ENCODE data around the gene TMA16. TPM values are rescaled to one million over a fixed set of nuclear protein-coding genes. Genes with fewer than 3 reads are reported as not detected.

The TMA16 gene
- total RNA-seq, 1 donor from 2014 or later, result 20.9 TPM

DNA sequence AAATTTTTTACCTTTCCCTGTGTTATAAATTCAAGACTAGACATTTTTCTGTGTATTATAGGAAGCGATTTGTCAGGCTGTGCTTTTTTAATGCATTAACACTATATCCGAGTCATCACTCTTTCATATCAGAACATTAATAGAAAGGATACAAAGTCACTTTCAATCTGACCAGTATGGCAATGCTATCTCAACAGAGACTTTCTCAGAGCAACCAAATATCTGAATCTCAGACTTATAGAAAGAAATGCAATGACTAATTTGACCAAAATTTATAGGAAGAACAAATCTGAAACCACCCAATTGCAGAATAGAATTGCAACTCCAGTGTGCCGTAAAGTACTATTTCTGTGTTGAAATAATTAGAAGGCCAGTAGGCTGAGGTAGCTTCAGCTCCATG is 20.5 kb upstream of the TMA16 start:
- no peaks in the 10 kb centered on the region for H3K4me1 ChIP-seq (ENCODE audit: control insufficient read depth in 3 of 3, insufficient read depth in 3 of 3, low read length in 3 of 3)
- H3K36me3 ChIP-seq (ENCODE audit: control insufficient read depth in 3 of 3, insufficient read depth in 3 of 3, low read length in 3 of 3), result no peaks in the 10 kb centered on the region

DNA sequence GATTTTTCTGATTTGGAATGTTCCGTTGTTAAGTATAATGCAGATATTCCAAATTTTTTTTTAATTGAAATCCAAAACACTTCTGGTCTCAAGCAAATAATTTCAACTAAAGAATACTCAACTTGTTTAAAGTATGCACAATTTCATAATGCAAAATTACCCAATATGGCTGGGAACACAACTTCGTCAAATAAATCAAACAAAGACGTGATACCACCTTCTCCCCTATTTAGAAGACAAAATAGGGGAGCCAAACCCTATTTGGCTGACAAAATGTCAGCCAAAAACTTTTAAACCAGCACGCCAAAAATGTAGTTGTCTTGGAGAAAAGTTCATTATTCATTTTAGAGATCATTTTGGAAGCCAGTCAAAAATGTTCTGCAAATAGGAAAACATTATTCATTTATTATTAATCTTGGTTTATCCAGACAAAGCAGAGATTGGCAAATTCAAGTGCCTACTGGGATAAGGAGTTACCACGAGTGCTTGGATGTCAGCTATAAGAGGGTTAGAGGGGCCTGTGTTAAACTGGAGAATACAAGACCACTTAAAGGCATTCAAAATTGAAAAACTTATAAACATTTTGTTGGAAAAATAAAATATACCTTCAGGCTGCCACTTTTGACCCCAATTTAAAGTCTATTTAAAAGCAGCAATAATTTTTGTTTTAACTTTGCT is 17.6 kb upstream of the TMA16 start:
- Histone ChIP-seq H3K9me3 (ENCODE audit: control insufficient read depth in 3 of 3, low read length in 3 of 3) (no peaks in the 10 kb centered on the region), H3K36me3 (ENCODE audit: control insufficient read depth in 3 of 3, insufficient read depth in 3 of 3, low read length in 3 of 3) (no peaks in the 10 kb centered on the region), H3K27me3 (ENCODE audit: control insufficient read depth in 3 of 3, insufficient read depth in 3 of 3, low read length in 3 of 3) (no peaks in the 10 kb centered on the region), H3K9ac (ENCODE audit: low read depth in 1 of 3, low read length in 3 of 3) (no peak overlapping the region), H3K4me1 (ENCODE audit: control insufficient read depth in 3 of 3, insufficient read depth in 3 of 3, low read length in 3 of 3) (no peaks in the 10 kb centered on the region), H3K4me3 (ENCODE audit: low read length in 3 of 3) (no peak overlapping the region), H3K27ac (ENCODE audit: low read depth, low read length) (no peak overlapping the region)

More for the DNA sequence above, 20.5 kb upstream of the TMA16 start:
- H3K27ac ChIP-seq (ENCODE audit: low read depth, low read length), result no peak overlapping the region
- H3K4me3 ChIP-seq (ENCODE audit: low read length in 3 of 3), result no peak overlapping the region
- H3K9ac ChIP-seq (ENCODE audit: low read depth in 1 of 3, low read length in 3 of 3), result no peak overlapping the region
- no peaks in the 10 kb centered on the region for H3K9me3 ChIP-seq (ENCODE audit: control insufficient read depth in 3 of 3, low read length in 3 of 3)
- no peaks in the 10 kb centered on the region for H3K27me3 ChIP-seq (ENCODE audit: control insufficient read depth in 3 of 3, insufficient read depth in 3 of 3, low read length in 3 of 3)

GRCh38 chr4:163482190-163482589 is 12.3 kb upstream of the TMA16 start:
- H3K4me1 ChIP-seq (ENCODE audit: control insufficient read depth in 3 of 3, insufficient read depth in 3 of 3, low read length in 3 of 3), result no peaks in the 10 kb centered on the region
- no peaks in the 10 kb centered on the region for H3K27me3 ChIP-seq (ENCODE audit: control insufficient read depth in 3 of 3, insufficient read depth in 3 of 3, low read length in 3 of 3)
- no peaks in the 10 kb centered on the region for H3K9me3 ChIP-seq (ENCODE audit: control insufficient read depth in 3 of 3, low read length in 3 of 3)
- no peak overlapping the region for H3K4me3 ChIP-seq (ENCODE audit: low read length in 3 of 3)
- H3K9ac ChIP-seq (ENCODE audit: low read depth in 1 of 3, low read length in 3 of 3), result no peak overlapping the region
- H3K36me3 ChIP-seq (ENCODE audit: control insufficient read depth in 3 of 3, insufficient read depth in 3 of 3, low read length in 3 of 3), result no peaks in the 10 kb centered on the region
- H3K27ac ChIP-seq (ENCODE audit: low read depth, low read length), result no peak overlapping the region

- Histone ChIP-seq H3K9me3 (ENCODE audit: control insufficient read depth in 3 of 3, low read length in 3 of 3) (no peaks in the 10 kb centered on the region), H3K27me3 (ENCODE audit: control insufficient read depth in 3 of 3, insufficient read depth in 3 of 3, low read length in 3 of 3) (no peaks in the 10 kb centered on the region), H3K9ac (ENCODE audit: low read depth in 1 of 3, low read length in 3 of 3) (no peak overlapping the region), H3K4me3 (ENCODE audit: low read length in 3 of 3) (no peak overlapping the region), H3K36me3 (ENCODE audit: control insufficient read depth in 3 of 3, insufficient read depth in 3 of 3, low read length in 3 of 3) (no peaks in the 10 kb centered on the region), H3K4me1 (ENCODE audit: control insufficient read depth in 3 of 3, insufficient read depth in 3 of 3, low read length in 3 of 3) (no peaks in the 10 kb centered on the region), H3K27ac (ENCODE audit: low read depth, low read length) (no peak overlapping the region)
These were observed 9.6 kb upstream of the TMA16 start for GRCh38 chr4:163484906-163485305.

GRCh38 chr4:163485589-163485988 is 8.9 kb upstream of the TMA16 start:
- H3K4me3 ChIP-seq (ENCODE audit: low read length in 3 of 3), result no peak overlapping the region
- H3K27me3 ChIP-seq (ENCODE audit: control insufficient read depth in 3 of 3, insufficient read depth in 3 of 3, low read length in 3 of 3), result no peaks in the 10 kb centered on the region
- H3K27ac ChIP-seq (ENCODE audit: low read depth, low read length), result no peak overlapping the region
- no peaks in the 10 kb centered on the region for H3K36me3 ChIP-seq (ENCODE audit: control insufficient read depth in 3 of 3, insufficient read depth in 3 of 3, low read length in 3 of 3)
- H3K9ac ChIP-seq (ENCODE audit: low read depth in 1 of 3, low read length in 3 of 3), result no peak overlapping the region
- no peaks in the 10 kb centered on the region for H3K4me1 ChIP-seq (ENCODE audit: control insufficient read depth in 3 of 3, insufficient read depth in 3 of 3, low read length in 3 of 3)
- H3K9me3 ChIP-seq (ENCODE audit: control insufficient read depth in 3 of 3, low read length in 3 of 3), result no peaks in the 10 kb centered on the region

GRCh38 chr4:163486321-163486720 is 8.2 kb upstream of the TMA16 start:
- no peaks in the 10 kb centered on the region for H3K27me3 ChIP-seq (ENCODE audit: control insufficient read depth in 3 of 3, insufficient read depth in 3 of 3, low read length in 3 of 3)
- H3K9me3 ChIP-seq (ENCODE audit: control insufficient read depth in 3 of 3, low read length in 3 of 3), result no peaks in the 10 kb centered on the region
- H3K36me3 ChIP-seq (ENCODE audit: control insufficient read depth in 3 of 3, insufficient read depth in 3 of 3, low read length in 3 of 3), result no peaks in the 10 kb centered on the region
- H3K27ac ChIP-seq (ENCODE audit: low read depth, low read length), result no peak overlapping the region
- H3K4me1 ChIP-seq (ENCODE audit: control insufficient read depth in 3 of 3, insufficient read depth in 3 of 3, low read length in 3 of 3), result no peaks in the 10 kb centered on the region
- no peak overlapping the region for H3K9ac ChIP-seq (ENCODE audit: low read depth in 1 of 3, low read length in 3 of 3)
- H3K4me3 ChIP-seq (ENCODE audit: low read length in 3 of 3), result no peak overlapping the region

GRCh38 chr4:163489929-163490328 is 4.6 kb upstream of the TMA16 start:
- no peak overlapping the region for H3K9ac ChIP-seq (ENCODE audit: low read depth in 1 of 3, low read length in 3 of 3)
- no peaks in the 10 kb centered on the region for H3K9me3 ChIP-seq (ENCODE audit: control insufficient read depth in 3 of 3, low read length in 3 of 3)
- H3K36me3 ChIP-seq (ENCODE audit: control insufficient read depth in 3 of 3, insufficient read depth in 3 of 3, low read length in 3 of 3), result no peaks in the 10 kb centered on the region
- H3K27me3 ChIP-seq (ENCODE audit: control insufficient read depth in 3 of 3, insufficient read depth in 3 of 3, low read length in 3 of 3), result no peaks in the 10 kb centered on the region
- no peak overlapping the region for H3K27ac ChIP-seq (ENCODE audit: low read depth, low read length)
- H3K4me3 ChIP-seq (ENCODE audit: low read length in 3 of 3), result no peak overlapping the region
- peaks cover 0 to 2% (median 0%) of the 10 kb centered on the region in 3 donors for H3K4me1 ChIP-seq (ENCODE audit: control insufficient read depth in 3 of 3, insufficient read depth in 3 of 3, low read length in 3 of 3)

DNA sequence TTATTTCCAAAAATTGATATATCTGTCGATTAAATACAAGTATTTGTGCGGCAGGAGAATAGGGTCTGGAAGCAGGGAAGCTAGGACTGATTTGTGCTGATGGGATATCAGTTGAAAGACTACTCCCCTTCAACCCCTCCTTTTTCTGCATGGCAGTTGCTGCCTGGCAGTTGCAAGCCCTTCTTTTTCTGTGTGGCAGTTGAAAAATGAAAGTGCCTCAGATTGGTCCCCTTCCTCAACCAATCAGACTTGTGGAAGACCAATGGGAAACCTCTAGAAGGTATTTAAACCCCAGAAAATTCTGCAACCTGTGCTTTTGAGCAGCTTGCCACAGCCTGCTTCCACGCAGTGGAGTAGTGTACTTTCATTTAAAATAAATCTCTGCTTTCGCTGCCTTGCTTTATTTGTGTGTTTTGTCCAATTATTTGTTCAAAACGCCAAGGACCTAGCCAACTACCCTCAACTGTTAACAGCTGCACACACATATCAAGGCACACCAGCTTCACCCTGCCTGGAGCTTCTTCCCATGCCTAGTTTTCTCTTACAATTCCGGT is 1.5 kb upstream of the TMA16 start:
- H3K27ac ChIP-seq (ENCODE audit: low read depth, low read length), result no peak overlapping the region
- H3K9me3 ChIP-seq (ENCODE audit: control insufficient read depth in 3 of 3, low read length in 3 of 3), result no peaks in the 10 kb centered on the region
- no peak overlapping the region for H3K9ac ChIP-seq (ENCODE audit: low read depth in 1 of 3, low read length in 3 of 3)
- H3K4me3 ChIP-seq (ENCODE audit: low read length in 3 of 3), result no peak overlapping the region
- H3K4me1 ChIP-seq (ENCODE audit: control insufficient read depth in 3 of 3, insufficient read depth in 3 of 3, low read length in 3 of 3), result peaks cover 0 to 6% (median 0%) of the 10 kb centered on the region in 3 donors
- no peaks in the 10 kb centered on the region for H3K27me3 ChIP-seq (ENCODE audit: control insufficient read depth in 3 of 3, insufficient read depth in 3 of 3, low read length in 3 of 3)
- H3K36me3 ChIP-seq (ENCODE audit: control insufficient read depth in 3 of 3, insufficient read depth in 3 of 3, low read length in 3 of 3), result no peaks in the 10 kb centered on the region

GRCh38 chr4:163493643-163494359 is 689 bp upstream of the TMA16 start:
- H3K4me3 ChIP-seq (ENCODE audit: low read length in 3 of 3), result peak overlapping the region; percentile 90 to 96 (median 92)

GRCh38 chr4:163495900-163496299 is 1.4 kb downstream of the TMA16 start:
- Histone ChIP-seq H3K9me3 (ENCODE audit: control insufficient read depth in 3 of 3, low read length in 3 of 3) (no peaks in the 10 kb centered on the region), H3K27me3 (ENCODE audit: control insufficient read depth in 3 of 3, insufficient read depth in 3 of 3, low read length in 3 of 3) (no peaks in the 10 kb centered on the region), H3K4me3 (ENCODE audit: low read length in 3 of 3) (peak overlapping the region in 2 of 3 donors; percentile 4 to 34), H3K36me3 (ENCODE audit: control insufficient read depth in 3 of 3, insufficient read depth in 3 of 3, low read length in 3 of 3) (no peaks in the 10 kb centered on the region), H3K4me1 (ENCODE audit: control insufficient read depth in 3 of 3, insufficient read depth in 3 of 3, low read length in 3 of 3) (peaks cover 0 to 6% (median 0%) of the 10 kb centered on the region in 3 donors), H3K27ac (ENCODE audit: low read depth, low read length) (no peak overlapping the region), H3K9ac (ENCODE audit: low read depth in 1 of 3, low read length in 3 of 3) (peak overlapping the region in 1 of 3 donors; percentile 85)

More at GRCh38 chr4:163493643-163494359, 689 bp upstream of the TMA16 start:
- Histone ChIP-seq H3K36me3 (ENCODE audit: control insufficient read depth in 3 of 3, insufficient read depth in 3 of 3, low read length in 3 of 3) (no peaks in the 10 kb centered on the region), H3K9ac (ENCODE audit: low read depth in 1 of 3, low read length in 3 of 3) (peak overlapping the region; percentile 83 to 95 (median 85)), H3K27ac (ENCODE audit: low read depth, low read length) (peak overlapping the region; percentile 65), H3K9me3 (ENCODE audit: control insufficient read depth in 3 of 3, low read length in 3 of 3) (no peaks in the 10 kb centered on the region), H3K4me1 (ENCODE audit: control insufficient read depth in 3 of 3, insufficient read depth in 3 of 3, low read length in 3 of 3) (peaks cover 0 to 6% (median 0%) of the 10 kb centered on the region in 3 donors), H3K27me3 (ENCODE audit: control insufficient read depth in 3 of 3, insufficient read depth in 3 of 3, low read length in 3 of 3) (no peaks in the 10 kb centered on the region)

Data from skeletal muscle tissue (tissue), 4 donors.